Limb (tissue), 2 donors: ENCODE data around the gene POTEB3.
"Not testable (repeated sequence)": the region's sequence is repeated elsewhere in the genome, so short reads cannot be mapped to it uniquely, and the experiment has no call there.

Source experiments
- DNase-seq, 2 donors: peaks; one replicate each; pipeline ENCODE4 v3.0.0-alpha.2; 2016; ENCODE audit errors: extremely low spot score in 2 of 2

The POTEB3 gene

DNA sequence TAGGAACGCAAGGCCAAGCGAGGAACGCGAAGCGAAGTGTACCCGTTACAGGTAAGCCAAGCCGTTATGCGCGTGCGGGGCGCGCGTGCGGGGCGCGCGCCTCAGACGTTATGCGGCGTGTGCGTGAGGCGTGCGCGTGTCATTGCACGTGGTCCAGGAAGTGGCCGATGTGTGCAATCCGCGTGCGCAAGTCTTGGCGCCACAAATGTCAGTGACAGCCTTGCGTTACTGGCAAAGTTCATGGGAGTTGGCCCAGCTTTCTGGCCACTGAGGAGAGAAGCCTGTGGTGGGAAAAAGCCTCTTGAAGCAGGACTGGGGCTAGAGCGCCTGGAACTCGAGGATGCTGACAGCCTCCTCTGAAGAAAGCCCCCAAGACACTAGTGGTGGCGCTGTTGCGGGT lies at the start of gene POTEB3:
Gene POTEB3 (minus strand): TSS at position 101 of the 400 bp plus-strand sequence. CDS start 488 bp downstream, outside the sequence.
- DNase-seq, result not testable (repeated sequence)

DNA sequence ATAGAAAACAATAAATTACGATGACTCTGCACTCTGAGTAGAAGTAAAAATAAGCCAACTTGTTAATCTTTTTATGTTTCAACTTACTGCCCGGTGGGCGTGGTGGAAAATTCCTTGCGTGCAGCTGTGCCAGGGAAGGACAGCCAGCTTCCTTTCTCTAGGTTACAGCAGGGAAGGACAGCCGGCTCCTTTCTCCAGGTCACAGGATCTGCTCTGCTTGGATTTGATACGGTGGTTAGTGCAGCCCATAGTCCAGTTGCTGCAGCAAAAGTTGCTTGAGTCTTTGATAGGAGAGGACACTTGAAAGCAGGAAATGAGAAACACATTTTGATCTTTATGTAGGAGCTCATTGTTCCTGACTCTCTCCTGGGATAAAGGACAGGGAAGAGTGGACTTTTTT lies 13.4 kb upstream of the POTEB3 start:
- DNase-seq, result not testable (repeated sequence)

DNA sequence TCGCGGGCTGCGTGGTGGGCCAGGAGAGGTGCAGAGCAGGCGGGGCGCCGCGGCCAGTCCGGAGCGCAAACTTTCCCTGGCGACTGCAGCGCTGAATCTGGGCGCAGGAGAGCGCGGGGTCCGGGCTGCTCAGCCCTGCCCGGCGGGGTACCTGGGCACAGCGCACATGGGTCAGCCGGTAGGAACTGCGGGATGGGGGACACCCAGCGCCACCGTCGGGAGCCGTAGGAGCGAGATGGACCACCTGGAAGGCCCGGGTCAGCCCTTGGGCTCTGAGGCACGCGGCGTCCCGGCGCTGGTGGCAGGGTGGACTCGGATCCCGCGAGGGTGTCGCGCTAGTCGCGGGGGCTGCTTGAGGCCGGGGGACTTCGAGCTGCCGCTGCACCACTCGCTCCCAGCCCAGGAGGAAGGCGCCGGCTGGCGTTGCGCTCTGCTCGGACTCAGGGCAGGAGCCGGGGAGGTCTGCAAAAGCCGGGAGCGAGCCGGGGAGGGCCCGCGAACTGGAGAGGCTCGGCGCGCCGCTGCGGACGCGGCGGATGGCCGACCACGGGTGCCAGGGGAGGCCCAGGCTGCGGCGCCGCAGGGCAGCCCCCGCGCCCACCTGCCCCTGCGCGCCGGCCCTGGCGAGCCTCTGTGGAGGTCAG lies 11.7 kb upstream of the POTEB3 start:
- DNase-seq, result not testable (repeated sequence)

DNA sequence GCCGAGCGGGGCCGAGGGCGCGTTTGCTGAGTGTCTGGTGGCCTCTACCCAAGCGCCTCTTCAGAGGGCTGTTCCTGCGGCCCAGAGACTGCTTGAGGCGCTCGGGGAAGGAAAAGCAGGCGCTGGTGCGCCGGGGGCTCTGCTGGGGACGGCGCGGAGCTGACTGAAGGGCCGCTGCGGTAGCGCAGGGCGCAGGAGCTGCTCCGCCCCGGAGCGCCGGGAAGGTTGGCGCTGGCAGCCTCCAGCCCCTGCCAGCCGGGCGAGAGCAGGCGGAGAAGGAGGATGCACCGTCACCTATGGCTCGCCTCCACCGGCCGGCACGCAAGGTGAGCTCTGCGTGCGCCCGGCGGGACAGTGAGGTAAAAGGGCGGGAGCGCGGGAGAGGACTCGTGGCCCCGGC lies 11.2 kb upstream of the POTEB3 start:
- not testable (repeated sequence) for DNase-seq

DNA sequence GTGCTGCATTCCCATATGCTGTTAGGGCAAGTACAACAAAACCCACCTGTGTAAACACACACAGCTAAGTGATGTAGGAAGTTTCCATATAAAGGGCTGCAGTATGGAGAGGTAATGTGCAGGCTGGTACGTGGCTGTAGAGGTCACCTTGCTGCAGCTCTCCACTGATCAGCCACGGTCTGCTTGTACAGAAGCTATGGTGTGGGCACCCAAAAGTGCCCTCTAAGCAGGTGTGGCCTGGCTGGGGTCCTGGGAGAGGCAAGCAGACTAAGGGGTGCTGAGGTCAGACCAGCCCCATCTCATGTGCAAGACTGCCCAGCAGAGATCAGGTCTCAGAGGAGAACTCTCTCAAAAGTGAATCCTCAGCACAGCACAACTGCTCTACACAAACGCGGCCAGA lies 32.9 kb downstream of the POTEB3 start:
- not testable (repeated sequence) for DNase-seq

DNA sequence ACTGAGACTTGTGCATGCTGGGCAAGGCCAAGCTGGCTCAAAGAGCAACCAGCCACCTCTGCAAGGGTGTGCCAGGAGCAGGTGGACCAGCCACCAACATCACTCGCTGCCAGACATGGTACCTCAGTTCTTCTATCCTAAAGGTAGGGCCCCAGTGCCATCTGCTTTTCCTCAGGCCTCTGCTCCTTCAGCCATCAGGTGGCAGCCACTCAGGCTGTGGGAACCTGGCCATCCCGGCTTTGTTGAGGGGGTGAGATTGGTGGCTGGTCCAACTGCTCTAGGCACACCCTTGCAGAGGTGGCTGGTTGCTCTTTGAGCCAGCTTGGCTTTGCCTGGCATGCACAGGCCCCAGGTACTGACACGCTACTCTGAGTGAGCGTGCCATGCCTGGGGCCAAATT lies 38.8 kb downstream of the POTEB3 start:
- DNase-seq, result not testable (repeated sequence)

DNA sequence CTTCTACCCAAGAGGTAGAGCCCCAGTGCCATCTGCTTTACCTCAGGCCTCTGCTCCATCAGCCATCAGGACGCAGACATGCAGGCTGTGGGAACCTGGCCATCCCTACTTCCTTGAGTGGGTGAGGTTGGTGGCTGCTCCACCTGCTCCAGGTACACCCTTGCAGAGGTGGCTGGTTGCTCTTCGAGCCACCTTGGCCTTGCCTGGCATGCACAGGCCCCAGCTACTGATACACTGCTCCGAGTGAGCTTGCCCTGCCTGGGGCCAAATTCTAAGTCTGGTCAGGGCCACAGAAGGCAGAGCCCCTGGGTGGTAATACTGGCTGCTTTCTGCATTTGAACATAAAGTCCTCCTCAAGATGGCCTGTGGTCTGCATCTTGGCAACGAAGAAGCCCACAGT lies 41.2 kb downstream of the POTEB3 start:
- not testable (repeated sequence) for DNase-seq

DNA sequence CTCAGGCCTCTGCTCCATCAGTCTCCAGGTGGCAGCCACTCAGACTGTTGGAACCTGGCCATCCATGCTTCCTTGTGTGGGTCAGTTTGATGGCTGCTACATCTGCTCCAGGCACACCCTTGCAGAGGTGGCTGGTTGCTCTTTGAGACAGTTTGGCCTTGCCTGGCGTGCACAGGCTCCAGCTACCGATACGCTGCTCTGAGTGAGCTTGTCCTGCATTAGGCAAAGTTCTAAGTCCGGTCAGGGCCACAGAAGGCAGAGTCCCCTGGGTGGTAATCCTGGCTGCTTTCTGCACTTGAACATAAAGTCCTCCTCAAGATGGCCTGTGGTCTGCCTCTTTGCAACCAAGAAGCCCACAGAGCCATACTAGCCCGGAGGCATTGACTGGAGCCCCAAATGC lies 41.8 kb downstream of the POTEB3 start:
- DNase-seq, result not testable (repeated sequence)

DNA sequence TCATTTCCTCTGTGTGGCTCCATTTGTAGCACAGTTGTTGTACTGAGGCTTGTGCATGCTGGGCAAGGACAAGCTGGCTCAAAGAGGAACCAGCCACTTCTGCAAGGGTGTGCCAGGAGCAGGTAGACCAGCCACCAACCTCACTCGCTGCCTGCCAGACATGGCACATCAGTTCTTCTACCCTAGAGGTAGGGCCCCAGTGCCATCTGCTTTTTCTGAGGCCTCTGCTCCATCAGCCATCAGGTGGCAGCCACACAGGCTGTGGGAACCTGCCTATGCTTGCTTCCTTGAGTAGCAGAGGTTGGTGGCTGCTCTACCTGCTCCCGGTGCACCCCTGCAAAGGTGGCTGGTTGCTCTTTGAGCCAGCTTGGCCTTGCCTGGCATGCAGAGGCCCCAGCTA lies 42.6 kb downstream of the POTEB3 start:
- not testable (repeated sequence) for DNase-seq

DNA sequence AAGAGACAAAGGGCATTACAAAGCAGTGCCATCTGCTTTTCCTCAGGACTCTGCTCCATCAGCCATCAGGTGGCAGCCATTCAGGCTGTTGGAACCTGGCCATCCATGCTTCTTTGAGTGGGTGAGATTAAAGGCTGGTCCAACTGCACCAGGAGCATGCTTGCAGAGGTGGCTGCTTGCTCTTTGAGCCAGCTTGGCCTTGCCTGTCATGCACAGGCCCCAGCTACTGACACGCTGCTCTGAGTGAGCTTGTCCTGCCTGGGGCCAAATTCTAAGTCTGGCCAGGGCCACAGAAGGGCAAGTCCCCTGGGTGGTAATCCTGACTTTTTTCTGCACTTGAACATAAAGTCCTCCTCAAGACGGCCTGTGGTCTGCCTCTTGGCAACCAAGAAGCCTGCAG lies 43.1 kb downstream of the POTEB3 start:
- not testable (repeated sequence) for DNase-seq

DNA sequence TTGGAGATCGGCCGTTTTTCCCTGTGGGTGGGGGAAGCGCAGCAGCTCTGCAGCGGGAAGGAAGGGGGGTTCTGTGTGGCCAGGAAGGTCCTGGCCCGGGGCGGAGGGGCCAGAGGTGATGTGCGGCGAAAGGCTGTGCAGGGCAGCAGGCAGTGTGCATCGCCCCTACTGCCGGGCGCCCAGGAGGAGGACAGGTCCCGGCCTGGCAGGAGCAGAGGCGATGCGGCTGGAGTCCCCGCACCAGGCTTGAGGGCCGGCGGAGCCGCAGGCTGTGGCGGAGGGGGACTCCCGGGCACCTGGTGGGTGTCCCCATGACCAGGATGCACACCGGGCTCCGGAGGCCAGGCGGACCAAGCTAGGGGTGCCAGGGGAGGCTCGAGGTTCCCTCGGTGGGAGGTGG lies 54.3 kb downstream of the POTEB3 start:
- DNase-seq, result not testable (repeated sequence)

DNA sequence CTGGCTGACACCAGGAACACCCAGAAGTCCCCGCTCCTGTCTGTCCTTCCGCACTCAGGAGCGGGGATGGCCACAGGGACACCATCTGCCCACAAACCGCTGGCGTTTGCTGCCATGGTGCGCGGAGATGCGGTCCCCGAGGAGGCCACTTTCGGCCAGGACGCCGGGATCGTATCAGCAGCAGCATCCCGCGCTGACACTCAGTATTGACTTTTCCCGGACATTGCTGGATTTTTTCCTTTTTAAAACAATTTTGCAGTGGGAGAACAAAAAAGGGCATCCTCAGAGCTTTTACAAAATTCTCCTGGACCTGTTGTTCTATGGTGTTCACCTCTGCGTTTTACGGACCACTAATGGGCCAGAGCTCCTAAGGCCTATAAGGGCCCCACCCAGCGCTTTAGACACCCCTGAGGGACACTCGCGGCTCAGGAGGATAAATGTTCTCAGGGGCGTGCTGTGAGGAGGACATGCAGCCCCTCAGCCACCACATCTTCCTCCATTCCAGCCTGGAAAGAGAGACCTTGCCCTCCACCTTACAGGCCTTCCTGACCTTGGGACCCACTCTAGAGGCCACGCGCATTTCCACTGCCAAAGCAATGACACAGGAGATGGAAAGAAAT lies 56.3 kb downstream of the POTEB3 start:
- not testable (repeated sequence) for DNase-seq

DNA sequence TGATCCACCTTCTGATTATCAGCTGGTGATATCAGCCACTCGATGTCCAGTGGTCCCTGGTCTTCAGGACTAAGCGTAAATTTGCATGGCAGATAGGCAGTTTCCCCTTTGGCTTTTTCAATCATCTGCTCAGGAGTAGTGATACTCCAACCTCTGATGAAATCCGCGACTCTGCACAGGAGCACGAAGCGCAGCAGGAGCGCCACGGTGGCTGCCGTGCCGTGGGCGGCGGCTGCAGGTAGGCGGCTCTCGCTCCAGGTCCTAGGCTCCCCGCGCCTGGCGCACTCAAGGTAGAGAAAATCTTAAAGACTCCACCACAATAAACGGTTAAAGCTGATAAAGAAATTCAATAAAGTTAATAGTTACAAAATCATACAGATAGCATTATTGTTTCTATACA lies 66.6 kb downstream of the POTEB3 start:
- DNase-seq, result not testable (repeated sequence)

DNA sequence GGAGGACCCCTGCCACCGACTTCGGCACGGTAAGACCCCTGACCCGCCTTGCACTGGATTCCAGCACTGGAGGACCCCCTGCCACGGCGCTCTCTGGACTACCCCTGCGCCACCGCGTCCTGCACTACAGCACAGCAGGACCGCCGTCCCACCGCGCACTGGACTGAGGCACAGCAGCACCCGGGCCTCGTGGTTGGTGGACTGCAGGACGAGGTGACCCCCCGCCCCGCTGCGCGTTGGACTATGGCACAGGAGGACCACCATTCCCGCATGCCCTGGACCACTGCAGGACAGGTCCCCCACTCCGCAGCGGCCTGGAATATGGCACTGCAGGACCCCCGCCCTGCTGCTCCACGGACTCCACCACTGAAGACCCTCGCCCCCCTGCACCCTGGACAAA lies 71.1 kb downstream of the POTEB3 start:
- DNase-seq, result not testable (repeated sequence)

DNA sequence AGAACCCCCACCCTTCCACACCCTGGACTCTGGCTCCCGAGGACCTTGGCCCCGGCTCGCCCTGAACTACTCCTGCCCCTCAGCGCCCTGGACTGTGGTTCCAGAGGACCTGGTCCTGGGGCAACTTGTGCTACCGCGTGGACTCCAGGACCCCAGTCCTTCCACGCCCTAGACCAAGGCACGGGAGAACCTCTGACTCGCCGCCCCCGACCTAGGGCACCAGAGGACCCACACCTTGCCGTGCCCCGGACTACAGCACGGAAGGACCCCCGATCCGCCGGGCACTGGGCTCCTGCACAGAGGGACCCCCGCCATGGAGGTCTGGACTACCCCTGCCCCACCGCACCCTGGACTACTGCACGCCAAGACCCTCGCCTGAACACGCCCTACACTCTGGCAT lies 71.7 kb downstream of the POTEB3 start:
- DNase-seq, result not testable (repeated sequence)
